Nephron progenitor cell (in vitro differentiated cells): Measurements from ENCODE around the gene SLC38A3.

ENCODE experiments used
- DNase-seq: peaks from one replicate; pipeline ENCODE4 v3.0.0; 2021
- H3K27ac Mint-ChIP-seq: 2 replicates; pipeline ENCODE4 v1.8.0; 2021; ENCODE audit warnings: mild to moderate bottlenecking, moderate library complexity, mixed read lengths
- H3K27me3 Mint-ChIP-seq: 2 replicates; pipeline ENCODE4 v1.8.0; 2021; ENCODE audit warnings: mild to moderate bottlenecking, low read depth, mixed read lengths; ENCODE audit not compliant: poor library complexity
- H3K36me3 Mint-ChIP-seq: 2 replicates; pipeline ENCODE4 v1.8.0; 2021; ENCODE audit warnings: low read depth, mixed read lengths
- H3K4me1 Mint-ChIP-seq: 2 replicates; pipeline ENCODE4 v1.8.0; 2021; ENCODE audit warnings: mixed read lengths
- H3K4me3 Mint-ChIP-seq: 2 replicates; pipeline ENCODE4 v1.8.0; 2021; ENCODE audit warnings: mild to moderate bottlenecking, moderate library complexity, mixed read lengths
- H3K9me3 Mint-ChIP-seq: 2 replicates; pipeline ENCODE4 v1.8.0; 2021; ENCODE audit warnings: mild to moderate bottlenecking, moderate library complexity, mixed read lengths
- CTCF ChIP-seq: fragments of 200-600 bp; sonication (generic); IDR thresholded peaks from 2 replicates; pipeline ENCODE4 v1.5.0; 2021; ENCODE audit warnings: antibody characterized with exemption

The SLC38A3 gene

DNA sequence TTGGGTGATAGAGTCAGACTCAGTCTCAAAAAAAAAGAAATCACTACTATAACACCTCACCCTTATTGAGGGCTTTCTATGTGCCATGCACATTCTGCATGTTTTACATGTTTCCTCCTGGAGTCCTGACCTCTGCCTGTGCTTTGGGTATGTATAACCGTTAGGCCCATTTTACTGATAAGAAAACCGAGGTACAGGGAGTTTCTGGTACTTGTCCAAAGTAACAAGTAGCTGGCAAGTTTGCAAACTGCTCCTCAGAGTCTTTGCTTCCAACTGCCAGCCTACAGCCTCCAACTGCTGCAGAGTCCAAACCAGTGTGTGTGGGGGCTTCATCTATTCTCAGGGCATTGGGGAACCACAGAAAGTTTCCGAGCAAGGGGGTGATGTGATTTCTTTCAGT lies 27.2 kb downstream of the SLC38A3 start:
- H3K9me3 Mint-ChIP-seq: no peaks in the 10 kb centered on the region
- H3K36me3 Mint-ChIP-seq: no peaks in the 10 kb centered on the region
- no peak overlapping the region for H3K4me3 Mint-ChIP-seq
- H3K27ac Mint-ChIP-seq: no peak overlapping the region
- H3K4me1 Mint-ChIP-seq: peaks cover 74% of the 10 kb centered on the region
- H3K27me3 Mint-ChIP-seq: peaks cover 3% of the 10 kb centered on the region
- no peak for DNase-seq
- no peak for TF ChIP-seq CTCF

DNA sequence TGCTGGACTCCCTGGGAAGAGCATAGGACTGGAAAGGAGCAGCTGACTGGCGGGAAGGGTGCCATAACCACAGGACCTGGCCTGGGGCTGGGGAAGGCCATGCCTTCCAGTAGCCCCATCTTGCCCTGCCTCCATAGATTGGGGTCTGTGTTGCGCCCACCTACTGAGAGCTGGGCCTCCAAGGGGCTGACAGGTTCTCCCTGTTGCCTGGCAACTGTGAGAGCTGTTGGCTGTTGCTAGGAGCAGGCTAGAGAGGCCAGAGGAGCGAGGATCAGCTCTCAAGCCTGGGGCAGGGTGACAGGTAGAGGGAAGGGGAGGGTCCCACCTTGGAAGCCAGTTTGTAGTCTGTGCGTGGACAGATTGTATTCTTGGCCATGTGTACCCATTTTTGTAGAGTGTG lies 28.1 kb downstream of the SLC38A3 start:
- TF ChIP-seq CTCF: no peak
- peaks cover 75% of the 10 kb centered on the region for H3K4me1 Mint-ChIP-seq
- H3K27me3 Mint-ChIP-seq: peaks cover 3% of the 10 kb centered on the region
- H3K9me3 Mint-ChIP-seq: no peaks in the 10 kb centered on the region
- H3K4me3 Mint-ChIP-seq: peak overlapping the region; percentile 60
- no peaks in the 10 kb centered on the region for H3K36me3 Mint-ChIP-seq
- DNase-seq: no peak
- peak overlapping the region; percentile 87 for H3K27ac Mint-ChIP-seq

DNA sequence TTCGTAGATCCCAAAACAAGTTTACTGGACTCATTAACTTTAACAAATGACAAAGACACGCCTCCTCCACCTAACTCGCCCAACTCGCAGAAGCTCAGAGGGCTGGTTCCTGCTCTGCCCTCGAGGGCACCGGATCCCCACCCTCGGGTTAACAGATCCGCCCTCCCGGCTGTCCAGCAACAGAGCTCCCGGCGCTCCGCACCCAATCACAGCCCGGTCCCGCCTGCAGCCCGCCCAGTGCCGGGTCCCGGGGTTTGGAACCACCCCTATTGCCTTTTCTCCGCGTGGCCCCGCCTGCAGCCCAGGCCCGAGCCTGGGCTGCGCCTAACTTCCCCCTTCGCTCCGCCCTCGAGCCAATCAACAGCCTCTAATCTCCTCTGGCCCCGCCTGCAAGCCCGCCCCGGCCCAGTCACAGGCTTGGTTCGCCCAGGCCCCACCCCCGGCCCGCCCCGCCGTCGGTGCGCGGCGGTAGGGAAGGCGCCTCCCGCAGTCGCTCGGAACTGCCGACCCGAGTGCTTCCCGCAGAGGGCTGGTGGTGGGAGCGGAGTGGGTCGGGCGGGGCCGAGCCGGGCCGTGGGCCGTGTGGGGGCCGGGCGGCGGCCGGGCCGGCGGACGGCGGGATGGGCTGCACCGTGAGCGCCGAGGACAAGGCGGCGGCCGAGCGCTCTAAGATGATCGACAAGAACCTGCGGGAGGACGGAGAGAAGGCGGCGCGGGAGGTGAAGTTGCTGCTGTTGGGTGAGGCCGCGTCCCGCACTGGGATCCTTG lies 30.8 kb downstream of the SLC38A3 start, which contains the start of gene GNAI2:
GNAI2 (plus strand) TSS at position 489 of the 768 bp plus-strand sequence; CDS start at position 621, 132 bp downstream.
- no peak for TF ChIP-seq CTCF
- H3K36me3 Mint-ChIP-seq: no peaks in the 10 kb centered on the region
- H3K4me3 Mint-ChIP-seq: peak within 1 kb of the TSS; percentile 94
- H3K27me3 Mint-ChIP-seq: peaks cover 3% of the 10 kb centered on the region
- H3K4me1 Mint-ChIP-seq: peaks cover 79% of the 10 kb centered on the region
- H3K27ac Mint-ChIP-seq: peak within 1 kb of the TSS; percentile 90
- H3K9me3 Mint-ChIP-seq: no peaks in the 10 kb centered on the region
- peak; percentile 98 for DNase-seq

GRCh38 chr3:50236484-50237132 lies 31.5 kb downstream of the SLC38A3 start:
- H3K27me3 Mint-ChIP-seq: peaks cover 3% of the 10 kb centered on the region
- no peak for TF ChIP-seq CTCF
- no peak for DNase-seq
- H3K9me3 Mint-ChIP-seq: no peaks in the 10 kb centered on the region
- peaks cover 79% of the 10 kb centered on the region for H3K4me1 Mint-ChIP-seq
- H3K4me3 Mint-ChIP-seq: peak overlapping the region; percentile 94
- H3K36me3 Mint-ChIP-seq: no peaks in the 10 kb centered on the region
- H3K27ac Mint-ChIP-seq: peak overlapping the region; percentile 90

DNA sequence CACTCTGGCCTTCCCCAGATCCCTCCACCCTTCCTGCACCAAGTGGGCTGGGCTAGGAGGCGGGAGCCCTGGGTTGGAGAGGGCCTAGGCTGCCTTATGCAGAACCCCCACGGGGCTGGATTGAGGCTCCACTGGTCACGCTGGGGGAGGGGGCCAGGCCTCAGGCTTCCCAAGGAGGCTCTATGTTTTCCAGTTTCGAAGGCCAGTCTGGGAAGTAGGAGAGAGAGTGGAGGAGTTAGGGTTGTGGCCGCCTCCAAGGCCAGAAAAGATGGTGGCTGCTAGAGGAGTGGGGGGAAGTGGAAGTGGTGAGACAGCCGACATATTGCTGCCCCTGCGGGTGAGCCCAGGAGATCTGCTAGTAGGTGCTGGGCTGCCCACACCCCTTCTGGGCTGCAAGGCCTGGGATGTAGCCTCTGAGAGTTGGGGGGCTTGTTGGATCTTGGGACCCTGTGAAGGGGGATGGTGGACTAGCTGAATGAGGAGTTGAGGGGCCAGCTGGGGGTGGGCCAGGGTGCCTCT lies 32.1 kb downstream of the SLC38A3 start:
- Mint-ChIP-seq H3K9me3 (no peaks in the 10 kb centered on the region), H3K4me1 (peaks cover 83% of the 10 kb centered on the region), H3K36me3 (no peaks in the 10 kb centered on the region), H3K27ac (peak overlapping the region; percentile 90), H3K4me3 (peak overlapping the region; percentile 94), H3K27me3 (peaks cover 3% of the 10 kb centered on the region)
- DNase-seq: peak; percentile 40
- TF ChIP-seq CTCF: no peak
